T-helper 1 cell treated with Interleukin-12 subunit alpha and Interleukin-12 subunit beta and Interleukin-4 antibody, amounts not matched to agents 30 μg/mL and 1 μg/mL, for 36 hours (primary cell): Measurements from ENCODE around the gene ZBTB22.
"Not testable (repeated sequence)": the region's sequence is repeated elsewhere in the genome, so short reads cannot be mapped to it uniquely, and the experiment has no call there.

ENCODE experiments used
- H3K27ac Mint-ChIP-seq: one replicate; pipeline ENCODE4 v1.8.0; 2021; ENCODE audit warnings: mild to moderate bottlenecking, mixed read lengths
- H3K27me3 Mint-ChIP-seq: one replicate; pipeline ENCODE4 v1.8.0; 2021; ENCODE audit warnings: low read depth, mixed read lengths
- H3K36me3 Mint-ChIP-seq: one replicate; pipeline ENCODE4 v1.8.0; 2021; ENCODE audit warnings: low read depth, mixed read lengths
- H3K4me1 Mint-ChIP-seq: one replicate; pipeline ENCODE4 v1.8.0; 2021; ENCODE audit warnings: low read depth, mixed read lengths
- H3K4me3 Mint-ChIP-seq: one replicate; pipeline ENCODE4 v1.8.0; 2021; ENCODE audit warnings: mild to moderate bottlenecking, moderate library complexity, mixed read lengths
- H3K9me3 Mint-ChIP-seq: one replicate; pipeline ENCODE4 v1.8.0; 2021; ENCODE audit warnings: mixed read lengths

ZBTB22 gene

DNA sequence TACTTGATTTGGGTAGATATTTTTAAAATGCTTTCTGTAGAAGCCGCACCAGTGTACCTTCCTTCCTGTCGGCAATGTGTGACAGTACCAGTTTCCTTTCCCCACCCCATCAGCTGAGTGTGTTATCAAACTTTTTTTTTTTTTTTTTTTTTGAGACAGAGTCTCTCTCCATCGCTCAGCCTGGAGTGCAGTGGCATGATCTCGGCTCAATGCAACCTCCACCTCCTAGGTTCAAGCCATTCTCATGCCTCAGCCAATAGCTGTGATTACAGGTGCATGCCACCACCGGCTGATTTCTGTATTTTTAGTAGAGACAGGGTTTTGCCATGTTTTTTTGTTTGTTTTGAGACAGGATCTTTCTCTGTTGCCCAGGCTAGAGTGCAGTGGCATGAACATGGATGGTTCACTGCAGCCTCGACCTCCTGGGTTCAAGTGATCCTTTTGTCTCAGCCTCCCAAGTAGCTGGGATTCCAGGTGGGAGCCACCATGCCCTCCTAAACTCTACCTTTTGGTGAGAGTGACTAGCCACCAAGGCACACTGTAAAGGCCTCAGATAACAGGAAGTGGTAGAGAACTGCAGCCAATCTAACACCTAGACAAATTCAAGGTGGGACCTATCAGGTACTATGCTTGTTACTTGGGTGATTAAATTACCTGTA is 26.5 kb upstream of the ZBTB22 start:
- H3K27me3 Mint-ChIP-seq: peaks cover 21% of the 10 kb centered on the region
- no peaks in the 10 kb centered on the region for H3K9me3 Mint-ChIP-seq
- peaks cover 1% of the 10 kb centered on the region for H3K36me3 Mint-ChIP-seq
- peaks cover 30% of the 10 kb centered on the region for H3K4me1 Mint-ChIP-seq
- H3K27ac Mint-ChIP-seq: peak overlapping the region; percentile 91
- H3K4me3 Mint-ChIP-seq: peak overlapping the region; percentile 67

DNA sequence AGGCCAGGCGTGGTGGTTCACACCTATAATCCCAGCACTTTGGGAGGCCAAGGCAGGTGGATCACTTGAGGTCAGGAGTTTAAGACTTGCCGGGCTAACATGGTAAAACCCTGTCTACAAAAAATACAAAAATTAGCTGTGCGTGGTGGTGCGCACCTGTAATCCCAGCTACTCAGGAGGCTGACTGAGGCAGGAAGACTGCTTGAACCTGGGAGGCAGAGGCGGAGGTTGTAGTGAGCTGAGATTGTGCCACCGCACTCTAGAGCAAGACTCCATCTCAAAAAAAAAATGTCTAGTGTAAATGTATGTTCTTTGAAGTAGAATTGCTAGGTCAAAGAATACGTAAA is 26.0 kb upstream of the ZBTB22 start:
- Mint-ChIP-seq H3K4me3 (peak overlapping the region; percentile 67), H3K27ac (peak overlapping the region; percentile 91), H3K4me1 (peaks cover 30% of the 10 kb centered on the region), H3K27me3 (peaks cover 22% of the 10 kb centered on the region)
- H3K36me3 Mint-ChIP-seq, H3K9me3 Mint-ChIP-seq: not testable (repeated sequence)

DNA sequence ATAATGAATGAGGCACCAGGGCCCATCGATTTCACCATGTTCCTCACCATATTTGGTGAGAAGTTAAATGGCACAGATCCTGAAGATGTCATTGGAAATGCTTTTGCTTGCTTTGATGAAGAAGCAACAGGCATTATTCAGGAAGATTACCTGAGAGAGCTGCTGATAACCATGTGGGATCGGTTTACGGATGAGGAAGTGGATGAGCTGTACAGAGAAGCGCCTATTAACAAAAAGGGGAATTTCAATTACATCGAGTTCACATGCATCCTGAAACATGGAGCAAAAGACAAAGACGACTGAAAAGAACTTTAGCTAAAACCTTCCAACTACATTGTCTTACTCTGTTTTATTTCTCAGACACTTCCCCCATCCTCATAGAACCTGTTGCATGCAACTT is 21.6 kb upstream of the ZBTB22 start:
- H3K27me3 Mint-ChIP-seq: peaks cover 5% of the 10 kb centered on the region
- H3K4me1 Mint-ChIP-seq: peaks cover 12% of the 10 kb centered on the region
- no peaks in the 10 kb centered on the region for H3K9me3 Mint-ChIP-seq
- H3K36me3 Mint-ChIP-seq: no peaks in the 10 kb centered on the region
- H3K27ac Mint-ChIP-seq: no peak overlapping the region
- H3K4me3 Mint-ChIP-seq: no peak overlapping the region

DNA sequence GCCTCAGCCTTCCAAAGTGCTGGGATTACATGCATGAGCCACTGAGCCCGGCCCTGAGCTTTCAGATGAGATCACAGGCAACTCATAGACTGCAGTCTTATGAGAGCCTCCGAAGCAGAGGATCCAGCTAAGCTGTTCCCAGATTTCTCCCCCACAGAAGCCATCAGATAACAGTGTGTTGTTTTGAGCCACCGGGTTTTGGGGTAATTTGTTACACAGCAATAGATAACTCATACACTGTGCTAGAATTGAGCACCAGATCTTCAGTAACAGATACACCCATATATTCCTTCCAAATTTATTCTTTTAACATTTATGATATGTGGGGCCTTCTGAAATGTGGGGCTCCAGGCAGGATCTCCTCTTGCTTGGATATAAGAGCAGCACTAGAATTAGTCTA is 19.0 kb upstream of the ZBTB22 start:
- peaks cover 4% of the 10 kb centered on the region for H3K4me1 Mint-ChIP-seq
- H3K36me3 Mint-ChIP-seq: no peaks in the 10 kb centered on the region
- no peak overlapping the region for H3K27ac Mint-ChIP-seq
- peaks cover 5% of the 10 kb centered on the region for H3K27me3 Mint-ChIP-seq
- no peak overlapping the region for H3K4me3 Mint-ChIP-seq
- no peaks in the 10 kb centered on the region for H3K9me3 Mint-ChIP-seq

DNA sequence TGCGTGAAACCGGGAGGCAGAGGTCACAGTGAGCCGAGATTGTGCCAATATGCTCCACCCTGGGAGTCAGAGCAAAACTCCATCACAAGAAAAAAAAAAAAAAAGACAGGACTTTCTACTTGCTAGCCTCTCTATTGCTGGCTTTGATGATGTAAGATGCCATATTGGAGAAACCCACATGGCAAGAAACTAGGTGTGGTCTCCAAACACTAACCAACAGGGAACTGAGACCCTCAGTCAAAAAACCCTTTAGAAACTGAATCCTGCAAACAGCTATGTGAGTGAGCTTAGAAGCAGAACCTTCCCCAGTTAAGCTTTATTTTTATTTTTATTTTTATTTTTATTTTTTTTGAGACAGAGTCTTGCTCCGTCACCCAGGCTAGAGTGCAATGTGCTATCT is 18.4 kb upstream of the ZBTB22 start:
- Mint-ChIP-seq H3K4me3 (no peak overlapping the region), H3K36me3 (no peaks in the 10 kb centered on the region), H3K27me3 (peaks cover 5% of the 10 kb centered on the region), H3K9me3 (no peaks in the 10 kb centered on the region), H3K27ac (no peak overlapping the region), H3K4me1 (peaks cover 4% of the 10 kb centered on the region)

DNA sequence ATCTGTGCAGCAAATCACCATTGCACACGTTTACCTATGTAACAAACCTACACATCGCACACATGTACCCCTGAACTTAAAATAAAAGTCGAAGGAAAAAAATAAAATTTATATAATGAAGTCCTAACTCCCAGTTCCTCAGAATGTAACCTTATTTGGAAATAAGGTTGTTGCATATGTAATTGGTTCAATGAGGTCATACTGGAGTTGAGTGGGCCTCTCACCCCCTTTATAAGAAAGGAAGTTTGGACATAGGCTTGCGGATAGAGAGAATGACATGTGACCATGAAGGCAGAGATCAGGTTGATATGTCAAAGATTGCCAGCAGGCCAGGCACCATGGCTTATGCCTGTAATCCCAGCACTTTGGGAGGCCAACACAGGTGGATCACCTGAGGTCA is 16.1 kb upstream of the ZBTB22 start:
- no peaks in the 10 kb centered on the region for H3K27me3 Mint-ChIP-seq
- H3K4me3 Mint-ChIP-seq: no peak overlapping the region
- peaks cover 4% of the 10 kb centered on the region for H3K4me1 Mint-ChIP-seq
- H3K9me3 Mint-ChIP-seq: no peaks in the 10 kb centered on the region
- no peaks in the 10 kb centered on the region for H3K36me3 Mint-ChIP-seq
- H3K27ac Mint-ChIP-seq: no peak overlapping the region

DNA sequence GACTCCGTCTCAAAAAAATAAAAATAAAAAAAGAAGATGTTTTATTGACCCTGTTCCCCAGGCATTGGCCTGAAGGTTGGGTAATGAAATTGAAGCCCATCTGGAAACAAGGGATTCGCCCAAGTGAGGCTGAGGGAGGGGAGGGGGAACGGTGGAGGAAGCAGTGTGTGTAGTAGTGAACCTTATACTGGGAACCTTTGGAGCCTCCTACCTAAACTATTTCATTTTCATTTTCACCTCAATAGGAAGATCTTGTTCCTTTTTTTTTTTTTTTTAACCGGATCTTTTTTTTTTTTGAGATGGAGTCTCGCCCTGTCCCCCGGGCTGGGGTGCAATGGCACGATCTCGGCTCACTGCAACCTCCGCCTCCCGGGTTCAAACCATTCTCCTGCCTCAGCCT is 13.2 kb upstream of the ZBTB22 start:
- H3K27ac Mint-ChIP-seq: no peak overlapping the region
- no peaks in the 10 kb centered on the region for H3K27me3 Mint-ChIP-seq
- no peaks in the 10 kb centered on the region for H3K9me3 Mint-ChIP-seq
- no peaks in the 10 kb centered on the region for H3K36me3 Mint-ChIP-seq
- H3K4me3 Mint-ChIP-seq: no peak overlapping the region
- peaks cover 4% of the 10 kb centered on the region for H3K4me1 Mint-ChIP-seq

DNA sequence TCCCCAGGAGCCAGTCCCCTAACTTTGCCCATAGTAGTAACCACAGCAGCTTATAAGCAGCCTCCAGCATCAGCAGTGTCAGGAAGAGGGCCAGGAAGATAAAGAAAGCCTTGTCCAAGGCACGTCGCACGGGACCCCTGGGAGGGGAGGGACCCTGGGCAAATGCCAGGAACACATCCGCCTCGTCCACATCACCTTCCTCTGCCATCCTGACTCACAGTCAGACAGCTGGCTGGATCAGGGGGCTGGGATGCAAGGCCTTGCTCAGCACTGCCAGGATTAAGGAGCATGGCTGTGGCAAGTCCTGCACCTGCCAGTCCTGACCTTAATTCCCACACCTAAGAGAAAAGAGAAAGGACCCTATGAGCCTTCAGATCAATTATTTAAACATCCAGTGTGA is 11.5 kb upstream of the ZBTB22 start:
- Mint-ChIP-seq H3K27ac (no peak overlapping the region), H3K27me3 (no peaks in the 10 kb centered on the region), H3K4me1 (peaks cover 6% of the 10 kb centered on the region), H3K9me3 (no peaks in the 10 kb centered on the region), H3K36me3 (no peaks in the 10 kb centered on the region), H3K4me3 (no peak overlapping the region)

DNA sequence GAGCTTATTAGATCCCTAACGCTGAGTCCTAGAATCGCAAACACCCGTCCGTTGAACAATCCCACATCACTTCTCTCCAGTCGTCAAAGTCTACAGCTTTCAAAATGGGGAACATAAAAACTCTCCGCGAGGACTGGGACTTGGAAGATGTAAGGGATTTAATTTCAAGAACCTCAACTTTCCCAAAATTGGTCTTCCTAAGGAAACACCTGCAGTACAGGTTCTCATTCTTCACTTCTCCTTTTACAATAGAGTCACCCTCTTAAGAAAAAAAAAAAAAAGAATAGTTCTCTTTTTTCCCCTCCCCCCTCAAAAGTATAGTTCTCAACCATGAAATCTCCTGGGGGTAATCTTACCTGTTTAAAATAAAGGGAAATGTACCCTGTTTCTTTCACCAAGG is 6.6 kb upstream of the ZBTB22 start:
- Mint-ChIP-seq H3K36me3 (peaks cover 31% of the 10 kb centered on the region), H3K9me3 (no peaks in the 10 kb centered on the region), H3K27ac (peak overlapping the region; percentile 96), H3K4me1 (peaks cover 34% of the 10 kb centered on the region), H3K4me3 (peak overlapping the region; percentile 97), H3K27me3 (no peaks in the 10 kb centered on the region)

DNA sequence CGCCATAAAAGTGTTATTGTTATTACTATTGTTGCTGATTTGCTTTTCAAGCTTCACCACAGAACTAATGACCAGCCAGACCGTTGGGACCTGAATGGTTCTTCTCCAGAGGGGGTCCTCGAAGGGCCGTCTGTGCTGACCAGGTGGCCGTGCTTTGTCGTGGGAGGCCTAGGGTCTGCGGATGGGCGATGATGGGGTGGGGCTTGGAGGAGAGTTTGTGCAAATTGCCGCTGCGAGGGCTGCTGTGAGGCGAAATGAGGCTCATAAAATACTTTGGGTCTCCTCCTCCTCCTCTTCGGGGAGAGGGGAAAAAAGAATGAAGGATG is 6.0 kb upstream of the ZBTB22 start:
- Mint-ChIP-seq H3K36me3 (peaks cover 35% of the 10 kb centered on the region), H3K4me1 (peaks cover 38% of the 10 kb centered on the region), H3K9me3 (no peaks in the 10 kb centered on the region), H3K27ac (peak overlapping the region; percentile 96), H3K4me3 (peak overlapping the region; percentile 97), H3K27me3 (no peaks in the 10 kb centered on the region)

DNA sequence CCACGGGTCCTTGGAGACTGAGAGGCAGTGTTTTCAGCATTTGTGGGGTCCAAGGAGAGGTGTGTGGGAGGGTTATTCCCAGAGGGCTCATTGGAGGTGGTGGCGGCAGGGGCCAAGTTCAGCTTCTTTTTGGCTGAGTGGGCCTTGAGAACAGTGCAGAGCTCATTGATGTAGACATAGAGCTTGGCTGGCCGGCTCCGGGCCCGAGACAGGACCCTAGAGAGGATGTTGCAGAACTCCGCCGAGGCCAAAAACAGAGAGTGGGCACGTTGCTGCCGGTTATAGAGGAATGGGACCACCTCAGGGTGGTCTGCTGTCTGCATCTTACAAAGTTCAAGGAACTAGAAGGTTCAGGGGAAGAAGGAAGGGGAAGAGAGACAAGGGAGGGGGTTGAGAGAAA is 3.7 kb upstream of the ZBTB22 start:
- Mint-ChIP-seq H3K9me3 (no peaks in the 10 kb centered on the region), H3K36me3 (peaks cover 44% of the 10 kb centered on the region), H3K27me3 (no peaks in the 10 kb centered on the region), H3K4me1 (peaks cover 51% of the 10 kb centered on the region), H3K27ac (peak overlapping the region; percentile 66), H3K4me3 (peak overlapping the region; percentile 82)

DNA sequence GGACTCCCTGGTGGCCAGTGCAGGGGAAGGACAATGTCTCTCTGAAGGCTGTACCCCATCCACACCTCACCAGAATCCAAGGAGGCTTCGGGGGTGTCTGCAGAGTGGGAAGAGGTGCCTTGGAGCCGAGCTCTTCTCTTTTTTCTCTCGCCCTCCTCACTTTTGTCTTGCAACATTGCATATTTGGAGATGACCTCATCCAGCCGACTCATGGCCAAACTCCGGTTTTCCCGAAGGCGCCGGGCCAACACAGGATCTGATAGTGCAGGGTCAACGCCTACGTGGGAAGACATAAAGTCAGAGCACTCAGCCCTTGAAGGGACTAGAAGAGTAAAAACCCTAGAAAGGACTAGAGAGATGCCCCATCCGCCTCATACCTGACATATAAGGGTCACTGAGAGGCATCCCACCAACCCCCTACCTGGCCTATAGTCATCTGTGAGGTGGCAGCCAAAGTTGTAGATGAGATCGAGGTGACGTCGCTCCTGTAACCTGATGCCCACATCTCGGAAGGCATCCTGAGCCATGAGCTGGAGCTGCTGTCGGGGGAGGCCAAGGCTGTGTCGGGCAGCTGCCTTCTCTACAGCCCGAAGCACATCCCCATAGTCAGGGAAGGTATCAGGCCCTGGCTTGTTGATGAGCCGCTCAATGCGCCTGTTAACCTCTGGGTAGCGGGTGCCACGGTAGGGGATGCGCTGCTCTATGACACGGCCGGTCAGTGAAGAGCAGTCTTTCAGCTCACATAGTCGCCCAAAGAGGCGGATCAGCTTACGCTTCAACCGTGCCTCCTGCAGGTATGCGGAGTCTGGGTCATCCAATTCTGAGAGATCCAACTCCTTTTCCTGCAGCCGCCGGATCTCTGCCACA is 3.0 kb upstream of the ZBTB22 start:
- no peaks in the 10 kb centered on the region for H3K9me3 Mint-ChIP-seq
- peak overlapping the region; percentile 22 for H3K27ac Mint-ChIP-seq
- H3K27me3 Mint-ChIP-seq: no peaks in the 10 kb centered on the region
- peaks cover 48% of the 10 kb centered on the region for H3K36me3 Mint-ChIP-seq
- peaks cover 55% of the 10 kb centered on the region for H3K4me1 Mint-ChIP-seq
- H3K4me3 Mint-ChIP-seq: peak overlapping the region; percentile 99

DNA sequence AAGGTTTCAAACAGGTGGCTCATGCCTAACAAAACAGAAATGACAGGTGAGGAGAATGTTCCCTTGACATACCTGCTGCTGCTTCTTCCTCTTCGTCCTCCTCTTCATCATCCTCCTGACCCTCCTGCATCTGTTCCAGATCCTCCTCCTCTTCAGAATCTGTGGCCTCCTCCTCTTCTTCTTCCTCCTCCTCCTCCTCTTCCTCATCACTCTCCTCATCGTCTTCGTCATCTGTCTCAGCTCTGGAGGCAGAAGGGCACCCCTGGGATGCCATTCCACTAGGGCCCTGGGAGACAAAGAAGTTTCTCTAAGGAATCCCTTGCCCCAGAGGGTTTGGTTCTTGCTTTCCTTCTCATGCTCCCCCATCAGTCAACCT is 2.4 kb upstream of the ZBTB22 start:
- H3K4me3 Mint-ChIP-seq: peak overlapping the region; percentile 99

DNA sequence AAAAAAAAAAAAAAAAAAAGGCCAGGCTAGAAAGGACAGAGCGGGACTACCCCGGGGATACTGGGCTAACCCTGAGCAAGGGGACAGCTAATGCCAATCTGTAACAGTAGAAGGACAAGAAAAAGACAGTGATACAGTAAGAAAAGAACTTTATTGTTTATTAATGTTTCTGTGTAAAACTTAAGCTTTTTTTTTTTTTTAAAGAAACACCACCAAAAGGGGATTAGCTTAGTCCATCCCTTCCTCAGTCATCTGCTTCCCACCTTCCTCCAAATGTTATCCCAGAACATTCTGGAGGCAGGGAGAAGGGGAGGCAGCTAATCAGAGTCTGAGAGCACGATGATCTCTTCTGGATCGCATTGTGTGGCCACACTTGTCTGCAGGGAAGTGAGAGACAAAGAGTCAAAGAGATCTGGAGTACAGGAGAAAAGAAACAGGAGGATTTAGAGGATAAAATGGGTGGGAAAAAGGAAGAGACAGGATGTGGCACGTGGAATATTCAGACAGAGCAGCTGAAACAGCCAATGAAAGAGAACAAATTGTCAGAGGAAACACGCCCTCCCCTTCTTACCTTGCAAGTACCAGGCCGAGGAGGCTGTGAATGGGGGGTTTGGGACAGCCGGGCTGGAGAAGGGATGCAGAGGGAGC is 1.0 kb upstream of the ZBTB22 start:
- no peaks in the 10 kb centered on the region for H3K9me3 Mint-ChIP-seq
- peak overlapping the region; percentile 95 for H3K27ac Mint-ChIP-seq
- H3K4me1 Mint-ChIP-seq: peaks cover 56% of the 10 kb centered on the region
- peaks cover 55% of the 10 kb centered on the region for H3K36me3 Mint-ChIP-seq
- H3K4me3 Mint-ChIP-seq: peak overlapping the region; percentile 99
- H3K27me3 Mint-ChIP-seq: no peaks in the 10 kb centered on the region

More for the DNA sequence above, 2.4 kb upstream of the ZBTB22 start:
- no peaks in the 10 kb centered on the region for H3K9me3 Mint-ChIP-seq
- peaks cover 48% of the 10 kb centered on the region for H3K36me3 Mint-ChIP-seq
- H3K27ac Mint-ChIP-seq: peak overlapping the region; percentile 62
- H3K4me1 Mint-ChIP-seq: peaks cover 57% of the 10 kb centered on the region
- H3K27me3 Mint-ChIP-seq: no peaks in the 10 kb centered on the region

DNA sequence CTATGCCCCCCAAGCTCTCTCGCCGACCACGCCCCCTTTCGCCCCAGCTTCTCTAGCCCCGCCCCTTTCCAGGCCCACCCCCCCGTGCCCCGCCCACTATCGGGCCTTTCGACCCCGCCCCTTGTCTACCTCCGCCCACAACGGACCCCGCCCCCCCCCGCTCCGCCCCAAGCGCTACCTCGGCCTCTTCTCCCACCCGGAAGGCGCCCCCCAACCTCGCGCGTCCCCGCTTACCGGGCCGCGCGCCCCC is 200 bp downstream of the ZBTB22 start:
- H3K4me1 Mint-ChIP-seq: peaks cover 56% of the 10 kb centered on the region
- peak overlapping the region; percentile 45 for H3K27ac Mint-ChIP-seq
- H3K9me3 Mint-ChIP-seq: no peaks in the 10 kb centered on the region
- no peaks in the 10 kb centered on the region for H3K27me3 Mint-ChIP-seq
- H3K36me3 Mint-ChIP-seq: peaks cover 65% of the 10 kb centered on the region
- peak overlapping the region; percentile 99 for H3K4me3 Mint-ChIP-seq
